ENCODE results near the gene PRKG1. TPM values are rescaled to one million over a fixed set of nuclear protein-coding genes. Genes with fewer than 3 reads are reported as not detected.

Gene PRKG1
- total RNA-seq, 5 donors from 2014 or later (not counting 1 experiment from before 2014, with no cell fraction given): 0.03 to 0.26 (median 0.19) TPM; not detected in 1

GRCh38 chr10:51669041-51669440 lies 594.8 kb downstream of the PRKG1 start:
- no peak overlapping the region for H3K27ac ChIP-seq (ENCODE audit: low read length)
- Mint-ChIP-seq H3K27me3 (peaks cover 8 to 17% of the 10 kb centered on the region in 2 donors), H3K27ac (no peak overlapping the region), H3K4me3 (no peak overlapping the region), H3K36me3 (no peaks in the 10 kb centered on the region), H3K4me1 (no peaks in the 10 kb centered on the region), H3K9me3 (peaks cover 2 to 11% (median 3%) of the 10 kb centered on the region in 3 donors)
- no peak for DNase-seq
- peaks cover 2% of the 10 kb centered on the region in 2 experiments for H3K27me3 ChIP-seq (replicated peaks in 1 of 2; ENCODE audit: control insufficient read depth in 2 of 2, extremely low read depth in 1 of 2, insufficient read depth in 2 of 2, low read length in 1 of 2)
- no peaks in the 10 kb centered on the region for H3K4me1 ChIP-seq (ENCODE audit: control insufficient read depth in 1 of 2, extremely low read depth in 1 of 2, insufficient read depth in 2 of 2, low read length in 2 of 2)
- ChIA-PET POLR2A (interaction anchor here (0.5 to 0.6 kb wide), 2 partner anchors 46 to 1054 kb away, joined by 3 read pairs; no protein-coding TSS in a partner anchor), CTCF (no interaction called here)
- H3K4me3 ChIP-seq (ENCODE audit: control insufficient read depth in 1 of 2, extremely low read depth in 1 of 2, low read length in 1 of 2): no peak overlapping the region
- H3K36me3 ChIP-seq (ENCODE audit: control insufficient read depth in 2 of 2, extremely low read depth in 1 of 2, insufficient read depth in 1 of 2, low read length in 1 of 2): no peaks in the 10 kb centered on the region
- no peak for ATAC-seq (replicated peaks in 1 of 4)
- no CpG with 5 or more reads among the region's 5 CpGs for WGBS (ENCODE audit: insufficient coverage)
- no peaks in the 10 kb centered on the region for H3K9me3 ChIP-seq

DNA sequence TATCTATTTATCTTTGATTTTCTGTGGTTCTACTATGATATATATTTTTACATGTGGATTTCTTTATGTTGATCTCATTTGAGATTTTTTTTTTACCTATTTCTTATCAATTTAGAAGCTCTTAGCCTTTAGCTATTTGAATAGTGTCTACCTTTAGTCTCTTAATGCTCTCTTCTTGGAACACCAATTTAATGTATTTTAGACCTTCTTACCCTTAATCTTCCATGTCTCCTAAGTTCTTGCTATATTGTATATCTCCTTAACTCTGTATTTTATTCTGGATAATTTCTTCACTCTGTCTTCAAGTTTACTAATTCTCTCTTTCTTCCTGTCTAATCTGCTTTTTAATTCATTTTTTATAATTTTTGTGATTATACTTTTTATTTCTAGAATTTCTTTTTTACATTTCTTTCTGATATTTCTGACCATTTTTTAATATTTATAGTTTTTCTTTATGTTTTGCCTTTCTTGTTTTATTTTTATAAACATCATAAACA lies 597.8 kb downstream of the PRKG1 start:
- ChIA-PET POLR2A (no interaction called here), CTCF (no interaction called here)
- no peak overlapping the region for H3K27ac Mint-ChIP-seq
- Histone ChIP-seq H3K4me1 (ENCODE audit: control insufficient read depth in 1 of 2, extremely low read depth in 1 of 2, insufficient read depth in 2 of 2, low read length in 2 of 2) (no peaks in the 10 kb centered on the region), H3K36me3 (ENCODE audit: control insufficient read depth in 2 of 2, extremely low read depth in 1 of 2, insufficient read depth in 1 of 2, low read length in 1 of 2) (no peaks in the 10 kb centered on the region), H3K27me3 (replicated peaks in 1 of 2; ENCODE audit: control insufficient read depth in 2 of 2, extremely low read depth in 1 of 2, insufficient read depth in 2 of 2, low read length in 1 of 2) (peaks cover 2% of the 10 kb centered on the region in 2 experiments), H3K27ac (ENCODE audit: low read length) (no peak overlapping the region), H3K4me3 (ENCODE audit: control insufficient read depth in 1 of 2, extremely low read depth in 1 of 2, low read length in 1 of 2) (no peak overlapping the region), H3K9me3 (no peaks in the 10 kb centered on the region)
- ATAC-seq (replicated peaks in 1 of 4): no peak
- no peaks in the 10 kb centered on the region for H3K4me1 Mint-ChIP-seq
- H3K36me3 Mint-ChIP-seq: no peaks in the 10 kb centered on the region
- H3K27me3 Mint-ChIP-seq: peaks cover 8 to 21% of the 10 kb centered on the region in 2 donors
- H3K9me3 Mint-ChIP-seq: peaks cover 2 to 11% (median 3%) of the 10 kb centered on the region in 3 donors
- no peak for DNase-seq
- no peak overlapping the region for H3K4me3 Mint-ChIP-seq

DNA sequence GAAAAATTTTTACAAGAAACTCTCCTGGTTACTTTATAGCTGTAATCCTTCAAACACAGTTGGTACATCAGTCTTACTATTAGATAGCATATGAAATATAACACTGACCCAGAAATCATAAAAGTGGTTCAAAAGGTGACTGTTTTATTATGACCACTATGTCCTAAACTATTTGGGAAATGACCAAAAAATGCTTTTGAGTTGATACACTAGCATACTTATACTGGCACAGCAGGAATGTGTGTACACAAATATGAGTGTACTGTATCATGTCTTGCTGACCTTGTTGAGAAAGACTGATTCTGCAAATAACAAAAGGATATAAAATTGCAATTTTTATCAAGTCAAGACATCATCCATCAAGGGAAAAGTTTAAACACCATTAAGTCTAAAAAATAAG lies 600.8 kb downstream of the PRKG1 start:
- Histone ChIP-seq H3K4me1 (ENCODE audit: control insufficient read depth in 1 of 2, extremely low read depth in 1 of 2, insufficient read depth in 2 of 2, low read length in 2 of 2) (no peaks in the 10 kb centered on the region), H3K4me3 (ENCODE audit: control insufficient read depth in 1 of 2, extremely low read depth in 1 of 2, low read length in 1 of 2) (no peak overlapping the region), H3K27ac (ENCODE audit: low read length) (no peak overlapping the region), H3K27me3 (replicated peaks in 1 of 2; ENCODE audit: control insufficient read depth in 2 of 2, extremely low read depth in 1 of 2, insufficient read depth in 2 of 2, low read length in 1 of 2) (peaks cover 2% of the 10 kb centered on the region in 2 experiments), H3K9me3 (no peaks in the 10 kb centered on the region), H3K36me3 (ENCODE audit: control insufficient read depth in 2 of 2, extremely low read depth in 1 of 2, insufficient read depth in 1 of 2, low read length in 1 of 2) (no peaks in the 10 kb centered on the region)
- Mint-ChIP-seq H3K9me3 (peaks cover 2 to 11% (median 3%) of the 10 kb centered on the region in 3 donors), H3K4me3 (no peak overlapping the region), H3K27me3 (peaks cover 22% of the 10 kb centered on the region in 2 donors), H3K4me1 (no peaks in the 10 kb centered on the region), H3K36me3 (no peaks in the 10 kb centered on the region), H3K27ac (no peak overlapping the region)
- ATAC-seq (replicated peaks in 1 of 4) (no peak), DNase-seq (no peak)
- CTCF ChIA-PET: no interaction called here
- POLR2A ChIA-PET: interaction anchor here in 1 of 2 donors (0.6 kb wide), 1 partner anchor 165 kb away, joined by 3 read pairs; no protein-coding TSS in a partner anchor

- Histone ChIP-seq H3K27ac (ENCODE audit: low read length) (no peak overlapping the region), H3K27me3 (replicated peaks in 1 of 2; ENCODE audit: control insufficient read depth in 2 of 2, extremely low read depth in 1 of 2, insufficient read depth in 2 of 2, low read length in 1 of 2) (peaks cover 0 to 5% of the 10 kb centered on the region in 2 experiments), H3K4me1 (ENCODE audit: control insufficient read depth in 1 of 2, extremely low read depth in 1 of 2, insufficient read depth in 2 of 2, low read length in 2 of 2) (no peaks in the 10 kb centered on the region), H3K9me3 (no peaks in the 10 kb centered on the region), H3K36me3 (ENCODE audit: control insufficient read depth in 2 of 2, extremely low read depth in 1 of 2, insufficient read depth in 1 of 2, low read length in 1 of 2) (no peaks in the 10 kb centered on the region), H3K4me3 (ENCODE audit: control insufficient read depth in 1 of 2, extremely low read depth in 1 of 2, low read length in 1 of 2) (no peak overlapping the region)
- ATAC-seq (replicated peaks in 1 of 4): no peak
- H3K4me1 Mint-ChIP-seq: no peaks in the 10 kb centered on the region
- H3K27me3 Mint-ChIP-seq: peaks cover 29 to 30% of the 10 kb centered on the region in 2 donors
- POLR2A ChIA-PET: no interaction called here
- no peaks in the 10 kb centered on the region for H3K9me3 Mint-ChIP-seq
- WGBS (ENCODE audit: insufficient coverage): no CpG with 5 or more reads among the region's 6 CpGs
- no peak overlapping the region for H3K4me3 Mint-ChIP-seq
- DNase-seq: no peak
- H3K27ac Mint-ChIP-seq: no peak overlapping the region
- CTCF ChIA-PET: interaction anchor here in 1 of 2 donors (0.6 kb wide), 1 partner anchor 13 kb away, joined by 6 read pairs; no protein-coding TSS in a partner anchor
- no peaks in the 10 kb centered on the region for H3K36me3 Mint-ChIP-seq
These were observed 605.6 kb downstream of the PRKG1 start for GRCh38 chr10:51679841-51680240.

DNA sequence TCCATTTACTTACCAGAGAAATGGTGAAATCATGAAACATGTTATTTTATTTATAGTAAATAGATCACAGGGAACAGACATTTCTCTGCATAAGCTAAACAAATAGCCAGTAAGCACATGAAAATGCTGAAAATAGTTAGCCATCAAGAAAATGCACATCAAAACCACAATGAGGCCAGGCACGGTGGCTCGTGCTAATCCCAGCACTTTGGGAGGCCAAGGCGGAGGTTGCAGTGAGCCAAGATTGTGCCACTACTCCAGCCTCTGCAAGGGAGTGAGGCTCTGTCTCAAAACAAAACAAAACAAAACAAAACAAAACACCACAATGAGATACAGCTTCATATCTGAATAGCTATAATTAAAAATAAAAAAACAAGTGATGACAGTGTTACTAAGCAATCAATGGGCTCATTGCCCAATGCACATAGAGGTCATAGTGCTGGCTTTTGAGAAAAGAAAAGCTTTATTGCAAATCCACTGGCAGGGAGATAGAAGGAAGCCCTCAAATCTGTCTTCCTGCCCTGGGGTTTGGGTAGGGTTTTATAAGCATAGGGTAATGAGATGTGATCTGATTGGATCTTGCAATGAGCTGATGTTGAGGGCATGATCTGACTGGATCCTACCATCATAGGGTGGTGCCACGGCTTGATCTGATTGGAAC lies 608.9 kb downstream of the PRKG1 start:
- H3K27me3 Mint-ChIP-seq: peaks cover 19 to 28% of the 10 kb centered on the region in 2 donors
- H3K4me1 Mint-ChIP-seq: no peaks in the 10 kb centered on the region
- H3K36me3 Mint-ChIP-seq: no peaks in the 10 kb centered on the region
- DNase-seq (no peak), ATAC-seq (replicated peaks in 1 of 4) (no peak)
- 93% methylated on average over 3 of the region's 4 CpGs for WGBS (ENCODE audit: insufficient coverage)
- Histone ChIP-seq H3K4me3 (ENCODE audit: control insufficient read depth in 1 of 2, extremely low read depth in 1 of 2, low read length in 1 of 2) (no peak overlapping the region), H3K27ac (ENCODE audit: low read length) (no peak overlapping the region), H3K27me3 (replicated peaks in 1 of 2; ENCODE audit: control insufficient read depth in 2 of 2, extremely low read depth in 1 of 2, insufficient read depth in 2 of 2, low read length in 1 of 2) (peaks cover 0 to 5% of the 10 kb centered on the region in 2 experiments), H3K4me1 (ENCODE audit: control insufficient read depth in 1 of 2, extremely low read depth in 1 of 2, insufficient read depth in 2 of 2, low read length in 2 of 2) (no peaks in the 10 kb centered on the region), H3K9me3 (no peaks in the 10 kb centered on the region), H3K36me3 (ENCODE audit: control insufficient read depth in 2 of 2, extremely low read depth in 1 of 2, insufficient read depth in 1 of 2, low read length in 1 of 2) (no peaks in the 10 kb centered on the region)
- ChIA-PET POLR2A (no interaction called here), CTCF (no interaction called here)
- no peak overlapping the region for H3K4me3 Mint-ChIP-seq
- no peak overlapping the region for H3K27ac Mint-ChIP-seq
- no peaks in the 10 kb centered on the region for H3K9me3 Mint-ChIP-seq

- Mint-ChIP-seq H3K9me3 (no peaks in the 10 kb centered on the region), H3K4me3 (no peak overlapping the region), H3K27ac (no peak overlapping the region), H3K27me3 (peaks cover 9 to 13% of the 10 kb centered on the region in 2 donors), H3K36me3 (no peaks in the 10 kb centered on the region), H3K4me1 (no peaks in the 10 kb centered on the region)
- ATAC-seq (replicated peaks in 1 of 4): no peak
- Histone ChIP-seq H3K4me3 (ENCODE audit: control insufficient read depth in 1 of 2, extremely low read depth in 1 of 2, low read length in 1 of 2) (no peak overlapping the region), H3K27ac (ENCODE audit: low read length) (no peak overlapping the region), H3K9me3 (no peaks in the 10 kb centered on the region), H3K36me3 (ENCODE audit: control insufficient read depth in 2 of 2, extremely low read depth in 1 of 2, insufficient read depth in 1 of 2, low read length in 1 of 2) (no peaks in the 10 kb centered on the region), H3K27me3 (replicated peaks in 1 of 2; ENCODE audit: control insufficient read depth in 2 of 2, extremely low read depth in 1 of 2, insufficient read depth in 2 of 2, low read length in 1 of 2) (peaks cover 0 to 3% of the 10 kb centered on the region in 2 experiments), H3K4me1 (ENCODE audit: control insufficient read depth in 1 of 2, extremely low read depth in 1 of 2, insufficient read depth in 2 of 2, low read length in 2 of 2) (no peaks in the 10 kb centered on the region)
- no peak for DNase-seq
- POLR2A ChIA-PET: no interaction called here
- CTCF ChIA-PET: no interaction called here
- no CpG with 5 or more reads among the region's 2 CpGs for WGBS (ENCODE audit: insufficient coverage)
These were observed 611.5 kb downstream of the PRKG1 start for GRCh38 chr10:51685768-51686167.
